Adrenal gland (tissue), 12 donors: ENCODE measurements around the gene ADORA2A. TPM values are rescaled to one million over a fixed set of nuclear protein-coding genes. Genes with fewer than 3 reads are reported as not detected.

Source experiments
- DNase-seq, 7 donors: peaks; one replicate each; pipeline ENCODE4 v3.0.0-alpha.2; 2019 to 2020
- H3K27ac ChIP-seq, 5 donors: fragments of 200-600 bp; sonication (generic) in 4 of 5; 1 replicate in 3 of 5; 2 replicates in 2 of 5; pipeline versions ENCODE4 v1.5.1 to v1.8.0; 2016 to 2020; ENCODE audit warnings: mild to moderate bottlenecking in 1 of 5
- H3K27me3 ChIP-seq: fragments of 200-600 bp; 2 replicates; pipeline ENCODE4 v1.8.0; 2021
- H3K36me3 ChIP-seq, 2 donors: fragments of 200-600 bp; replicated peaks in 1 of 2; 1 replicate in 1 of 2; 2 replicates in 1 of 2; pipeline versions ENCODE4 v1.5.1 to v1.8.0; 2018 to 2022
- H3K4me1 ChIP-seq, 2 donors: fragments of 200-600 bp; replicated peaks in 1 of 2; 1 replicate in 1 of 2; 2 replicates in 1 of 2; pipeline versions ENCODE4 v1.5.1 to v1.8.0; 2018 to 2021
- H3K4me3 ChIP-seq, 4 donors: fragments of 200-600 bp; sonication (generic) in 3 of 4; one replicate each; pipeline ENCODE4 v1.5.1; 2016 to 2018
- H3K9me3 ChIP-seq, 3 donors: fragments of 200-600 bp; sonication (generic) in 1 of 3; replicated peaks in 1 of 3; 1 replicate in 2 of 3; 2 replicates in 1 of 3; pipeline versions ENCODE4 v1.5.1 to v1.8.0; 2016 to 2021
- POLR2A ChIP-seq, 2 donors: fragments of 450-650 bp; IDR thresholded peaks; one replicate each; pipeline ENCODE4 v1.6.1; 2017; ENCODE audit warnings: antibody characterized with exemption in 2 of 2, mild to moderate bottlenecking in 2 of 2, moderate library complexity in 1 of 2
- WGBS, 4 donors: extraction: QIAGEN DNeasy Blood & Tissue Kit in 2 of 4; methylation state at CpG; one replicate each; pipeline versions ENCODE4 v1.1.5 to v1.1.7; 2013 to 2017; 5-methylcytosine and 5-hydroxymethylcytosine counted together
- intact Hi-C, 2 donors: fragments of 100-400 bp; cut with DNase I; formaldehyde crosslinking; loops; one replicate each; pipeline versions ENCODE4 v1.14.1 to v1.15.0; 2022 to 2023
- polyA plus RNA-seq, 3 donors: library from polyadenylated mRNA; stranded (reverse); fragments of 200-250 nt in 2 of 3; fragments of 350-450 nt in 1 of 3; fragmentation: Illumina TruSeq in 1 of 3; extraction: RNeasy Lipid Tissue Mini Kit (QIAGEN cat#74804) in 1 of 3; gene quantifications; one replicate each; pipeline ENCODE4 v1.2.3, GENCODE V29; 2013 to 2014
- total RNA-seq, 9 donors: library from RNA; depleted of rRNA in 4 of 9; stranded (reverse); fragments of >200 nt in 4 of 9; fragments of 120-200 nt in 1 of 9; fragmentation: NEBNext Ultra II Directional in 1 of 9; extraction: Animal tissue kit (Norgen Biotek cat#: 25700) in 1 of 9; gene quantifications; one replicate each; pipeline versions ENCODE4 v1.1.0 to v1.2.4, GENCODE V29; 2013 to 2023
- TF ChIP-seq, protein P1 (sequence below), 6 experiments: fragments of 450-650 bp in 4 of 6; fragments of 200-600 bp in 2 of 6; sonication (generic) in 1 of 6; IDR thresholded peaks; 1 replicate in 5 of 6; 2 replicates in 1 of 6; pipeline versions ENCODE4 v1.5.1 to v1.8.0; 2016 to 2021; ENCODE audit warnings: antibody characterized with exemption in 6 of 6, mild to moderate bottlenecking in 2 of 6, moderate library complexity in 1 of 6
- donor health status: healthy with polysubstance abuse.
- donor health status: Bipolar disorder and iron deficiency.
- donor health status: DM: yes; HTN: yes; CAD: no.
- donor health status: DM: no; HTN: no; CAD: no.
- donor health status: DM: no; HTN: no; CAD: no.
- donor health status: DM: yes; HTN: yes; CAD: no.

Gene ADORA2A
- total and polyA plus RNA-seq, 12 donors, result 2.9 to 16.4 (median 6.5) TPM

DNA sequence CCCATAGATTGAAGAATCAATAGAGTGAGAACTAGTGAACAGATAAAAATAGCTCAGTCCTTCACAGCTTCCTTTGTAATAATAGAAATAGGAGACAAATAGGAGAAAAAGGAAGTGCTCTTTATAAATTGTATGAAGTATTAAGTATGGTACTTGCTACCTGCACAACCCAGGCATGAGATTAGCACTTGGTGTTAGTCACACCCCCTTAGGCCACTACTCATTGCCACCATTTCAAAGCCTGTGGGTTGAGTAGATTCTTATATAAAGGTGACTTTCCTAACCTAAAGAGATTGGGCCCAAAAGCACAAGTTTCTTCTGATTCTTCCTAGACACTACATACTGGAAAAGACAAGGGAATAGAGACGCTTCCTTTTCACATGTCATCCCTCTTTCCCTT, 37.7 kb upstream of the ADORA2A start:
- intact Hi-C loops, result no loop called here
- TF ChIP-seq POLR2A (IDR thresholded peaks at IDR 0.05), result no peak
- TF ChIP-seq, protein P1, sequence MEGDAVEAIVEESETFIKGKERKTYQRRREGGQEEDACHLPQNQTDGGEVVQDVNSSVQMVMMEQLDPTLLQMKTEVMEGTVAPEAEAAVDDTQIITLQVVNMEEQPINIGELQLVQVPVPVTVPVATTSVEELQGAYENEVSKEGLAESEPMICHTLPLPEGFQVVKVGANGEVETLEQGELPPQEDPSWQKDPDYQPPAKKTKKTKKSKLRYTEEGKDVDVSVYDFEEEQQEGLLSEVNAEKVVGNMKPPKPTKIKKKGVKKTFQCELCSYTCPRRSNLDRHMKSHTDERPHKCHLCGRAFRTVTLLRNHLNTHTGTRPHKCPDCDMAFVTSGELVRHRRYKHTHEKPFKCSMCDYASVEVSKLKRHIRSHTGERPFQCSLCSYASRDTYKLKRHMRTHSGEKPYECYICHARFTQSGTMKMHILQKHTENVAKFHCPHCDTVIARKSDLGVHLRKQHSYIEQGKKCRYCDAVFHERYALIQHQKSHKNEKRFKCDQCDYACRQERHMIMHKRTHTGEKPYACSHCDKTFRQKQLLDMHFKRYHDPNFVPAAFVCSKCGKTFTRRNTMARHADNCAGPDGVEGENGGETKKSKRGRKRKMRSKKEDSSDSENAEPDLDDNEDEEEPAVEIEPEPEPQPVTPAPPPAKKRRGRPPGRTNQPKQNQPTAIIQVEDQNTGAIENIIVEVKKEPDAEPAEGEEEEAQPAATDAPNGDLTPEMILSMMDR (IDR thresholded peaks at IDR 0.05), result no peak
- Histone ChIP-seq H3K36me3 (no peaks in the 10 kb centered on the region), H3K4me1 (peaks cover 21 to 37% of the 10 kb centered on the region in 2 donors), H3K27ac (peak overlapping the region in 2 of 5 donors; percentile 25 to 69), H3K4me3 (no peak overlapping the region), H3K27me3 (no peaks in the 10 kb centered on the region), H3K9me3 (no peaks in the 10 kb centered on the region)
- WGBS, 4 donors, result 83 to 96% (median 86%) methylated on average over 1 of the region's 1 CpG
- no peak for DNase-seq

DNA sequence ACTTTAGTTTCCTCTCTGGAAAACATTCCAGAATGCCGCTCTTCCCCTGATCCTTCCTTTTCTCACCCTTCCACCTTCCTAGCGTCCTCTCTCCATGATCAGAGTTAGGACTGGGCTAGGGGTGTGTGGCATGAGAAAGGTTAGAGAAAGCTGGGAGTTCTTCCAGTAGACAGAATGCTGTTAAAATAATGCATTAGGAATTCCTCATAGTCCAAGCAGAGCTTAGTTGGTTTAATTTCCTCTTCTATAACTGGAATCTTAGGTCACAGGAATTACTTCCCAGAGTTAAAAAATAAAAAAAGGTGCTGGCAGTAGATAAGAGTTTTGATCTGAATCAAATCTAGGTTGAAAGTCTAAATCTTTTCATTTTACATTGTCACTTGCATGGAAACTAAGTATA, 37.2 kb upstream of the ADORA2A start:
- Histone ChIP-seq H3K27ac (peak overlapping the region in 2 of 5 donors; percentile 69), H3K4me1 (peaks cover 21 to 37% of the 10 kb centered on the region in 2 donors), H3K4me3 (no peak overlapping the region), H3K9me3 (no peaks in the 10 kb centered on the region), H3K27me3 (no peaks in the 10 kb centered on the region), H3K36me3 (no peaks in the 10 kb centered on the region)
- TF ChIP-seq POLR2A (IDR thresholded peaks at IDR 0.05), result no peak
- intact Hi-C loops, result no loop called here
- DNase-seq, result no peak
- 71 to 90% (median 83%) methylated on average over 2 of the region's 2 CpGs for WGBS, 4 donors

DNA sequence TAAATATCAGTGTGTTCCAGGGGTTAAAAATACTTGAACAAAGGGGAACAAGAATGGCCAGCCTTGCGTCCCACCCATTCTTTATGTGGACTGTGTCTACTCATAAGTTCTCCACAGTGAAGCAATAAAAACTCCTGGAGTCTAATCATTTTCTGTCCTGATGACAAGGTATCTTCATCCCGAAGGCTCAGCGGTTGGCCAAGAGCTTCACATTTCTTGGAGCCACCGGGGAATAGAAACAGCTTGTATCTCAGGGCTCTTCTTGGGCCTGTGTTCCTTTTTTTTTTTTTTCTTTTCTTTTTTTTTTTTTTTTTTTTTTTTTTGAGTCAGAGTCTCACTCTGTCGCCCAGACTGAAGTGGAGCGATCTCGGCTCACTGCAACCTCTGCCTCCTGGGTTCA, 36.8 kb upstream of the ADORA2A start:
- intact Hi-C loops, result no loop called here
- TF ChIP-seq, protein P1 (IDR thresholded peaks at IDR 0.05), result no peak
- no peak for TF ChIP-seq POLR2A (IDR thresholded peaks at IDR 0.05)
- peak overlapping the region in 4 of 5 donors; percentile 46 to 88 (median 58) for H3K27ac ChIP-seq
- DNase-seq, result peak in 1 of 7 donors; percentile 18
- peaks cover 21 to 37% of the 10 kb centered on the region in 2 donors for H3K4me1 ChIP-seq
- no peaks in the 10 kb centered on the region for H3K27me3 ChIP-seq
- WGBS, 4 donors, result 51 to 73% (median 65%) methylated on average over 7 of the region's 7 CpGs
- H3K9me3 ChIP-seq, result no peaks in the 10 kb centered on the region
- no peaks in the 10 kb centered on the region for H3K36me3 ChIP-seq
- no peak overlapping the region for H3K4me3 ChIP-seq

DNA sequence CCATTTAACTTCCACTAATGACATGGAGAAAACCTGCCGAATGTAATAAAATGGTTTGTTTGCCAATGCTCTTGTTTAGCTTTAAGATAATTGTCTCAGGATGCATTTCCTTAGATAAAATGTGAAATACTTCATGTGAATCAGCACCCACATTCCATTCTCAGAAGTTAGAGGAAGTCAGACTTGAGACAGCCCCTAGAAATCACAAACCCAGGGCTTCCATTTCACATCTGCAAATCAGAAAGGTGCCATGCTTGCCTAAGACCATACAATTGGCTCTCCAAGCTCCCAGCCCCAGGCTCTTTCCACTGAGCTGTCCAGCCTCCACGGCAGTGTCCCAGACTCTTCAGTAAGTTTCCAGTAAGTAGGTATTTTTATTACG, 35.6 kb upstream of the ADORA2A start:
- WGBS, 4 donors, result 72 to 82% (median 74%) methylated on average over 3 of the region's 3 CpGs
- Histone ChIP-seq H3K27me3 (no peaks in the 10 kb centered on the region), H3K9me3 (no peaks in the 10 kb centered on the region), H3K4me3 (no peak overlapping the region), H3K4me1 (peaks cover 21 to 37% of the 10 kb centered on the region in 2 donors), H3K27ac (peak overlapping the region in 3 of 5 donors; percentile 46 to 88 (median 69)), H3K36me3 (peaks cover 0 to 11% of the 10 kb centered on the region in 2 donors)
- no peak for TF ChIP-seq POLR2A (IDR thresholded peaks at IDR 0.05)
- TF ChIP-seq, protein P1 (IDR thresholded peaks at IDR 0.05), result no peak
- no peak for DNase-seq
- intact Hi-C loops, result no loop called here

DNA sequence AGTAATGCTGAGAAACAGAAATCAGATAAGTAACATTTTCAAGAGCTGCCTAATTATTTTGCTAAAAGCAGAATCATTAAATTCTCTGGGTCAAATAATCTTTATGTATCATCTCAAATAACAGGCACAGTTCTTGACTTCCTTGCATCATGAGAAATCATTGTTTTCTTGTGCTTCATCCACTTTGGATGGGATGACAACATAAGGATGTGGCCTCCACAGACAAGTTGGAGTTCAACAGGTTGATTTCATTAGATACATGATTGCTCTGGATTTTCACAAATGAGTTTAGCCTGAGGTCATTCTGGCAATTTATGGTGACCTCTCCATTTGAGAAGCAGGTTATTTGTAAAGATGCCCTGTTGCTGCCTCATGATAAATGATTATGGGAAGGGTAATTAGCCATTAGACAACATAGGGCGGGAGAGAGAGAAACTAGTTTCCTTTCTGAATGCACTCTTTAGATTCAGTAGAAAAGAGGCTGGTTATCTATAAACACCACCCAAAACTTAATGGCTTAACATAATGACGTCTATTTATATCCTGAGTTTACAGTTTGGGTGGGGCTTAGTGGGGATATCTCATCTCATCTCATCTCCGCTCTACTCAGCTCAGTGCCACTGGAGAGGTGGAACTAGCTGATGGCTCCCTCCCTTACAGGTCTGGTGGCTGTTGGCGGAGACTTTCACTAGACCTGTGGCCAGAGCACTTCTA, 35.0 kb upstream of the ADORA2A start:
- TF ChIP-seq, protein P1 (IDR thresholded peaks at IDR 0.05), result no peak
- no peak for TF ChIP-seq POLR2A (IDR thresholded peaks at IDR 0.05)
- H3K9me3 ChIP-seq, result no peaks in the 10 kb centered on the region
- H3K4me1 ChIP-seq, result peaks cover 21 to 37% of the 10 kb centered on the region in 2 donors
- no peaks in the 10 kb centered on the region for H3K27me3 ChIP-seq
- peak overlapping the region in 2 of 5 donors; percentile 69 to 88 for H3K27ac ChIP-seq
- no peak for DNase-seq
- intact Hi-C loops, result no loop called here
- no peak overlapping the region for H3K4me3 ChIP-seq
- 84 to 91% (median 86%) methylated on average over 4 of the region's 4 CpGs for WGBS, 4 donors
- H3K36me3 ChIP-seq, result peaks cover 0 to 14% of the 10 kb centered on the region in 2 donors
